ENCODE data around the gene GBA2. TPM values are rescaled to one million over a fixed set of nuclear protein-coding genes. Genes with fewer than 3 reads are reported as not detected.

Gene GBA2
- total and polyA plus RNA-seq, 2 experiments from 2014 or later, result 58.5 to 80.2 TPM

DNA sequence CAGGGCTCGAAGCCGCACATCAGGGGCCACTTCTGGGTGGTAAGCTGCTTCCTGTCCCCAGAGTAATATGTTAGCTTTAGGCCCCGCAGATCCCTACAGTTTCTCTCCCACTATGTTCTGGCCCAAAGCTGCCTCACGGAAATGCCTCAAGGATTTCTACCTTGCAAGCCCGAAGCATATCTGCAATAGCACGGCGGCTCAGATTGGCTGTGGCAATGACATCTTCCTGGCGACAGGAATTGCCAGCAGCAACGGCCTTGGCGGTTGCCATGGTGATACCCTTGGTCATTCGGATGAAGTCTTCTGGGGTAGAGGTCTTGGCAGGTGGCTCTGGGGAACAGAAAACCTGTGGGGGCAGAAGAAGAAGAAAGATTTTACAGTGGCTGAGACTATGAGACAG, 49.0 kb downstream of the GBA2 start:
- H3K9me3 ChIP-seq (ENCODE audit: low read depth), result no peaks in the 10 kb centered on the region
- no peaks in the 10 kb centered on the region for H3K4me1 ChIP-seq (ENCODE audit: insufficient read depth)
- 93% methylated on average over 11 of the region's 11 CpGs for WGBS (ENCODE audit: low lambda C conversion rate, missing lambda C conversion rate)
- no peaks in the 10 kb centered on the region for H4K20me1 ChIP-seq (ENCODE audit: insufficient read depth, poor library complexity, severe bottlenecking)
- TF ChIP-seq EZH2phosphoT487 (IDR thresholded peaks at IDR 0.05; ENCODE audit: low read depth, severe bottlenecking, unreplicated experiment) (no peak), EZH2 (IDR thresholded peaks at IDR 0.05; ENCODE audit: borderline replicate concordance) (no peak)
- TF ChIP-seq, protein P1, sequence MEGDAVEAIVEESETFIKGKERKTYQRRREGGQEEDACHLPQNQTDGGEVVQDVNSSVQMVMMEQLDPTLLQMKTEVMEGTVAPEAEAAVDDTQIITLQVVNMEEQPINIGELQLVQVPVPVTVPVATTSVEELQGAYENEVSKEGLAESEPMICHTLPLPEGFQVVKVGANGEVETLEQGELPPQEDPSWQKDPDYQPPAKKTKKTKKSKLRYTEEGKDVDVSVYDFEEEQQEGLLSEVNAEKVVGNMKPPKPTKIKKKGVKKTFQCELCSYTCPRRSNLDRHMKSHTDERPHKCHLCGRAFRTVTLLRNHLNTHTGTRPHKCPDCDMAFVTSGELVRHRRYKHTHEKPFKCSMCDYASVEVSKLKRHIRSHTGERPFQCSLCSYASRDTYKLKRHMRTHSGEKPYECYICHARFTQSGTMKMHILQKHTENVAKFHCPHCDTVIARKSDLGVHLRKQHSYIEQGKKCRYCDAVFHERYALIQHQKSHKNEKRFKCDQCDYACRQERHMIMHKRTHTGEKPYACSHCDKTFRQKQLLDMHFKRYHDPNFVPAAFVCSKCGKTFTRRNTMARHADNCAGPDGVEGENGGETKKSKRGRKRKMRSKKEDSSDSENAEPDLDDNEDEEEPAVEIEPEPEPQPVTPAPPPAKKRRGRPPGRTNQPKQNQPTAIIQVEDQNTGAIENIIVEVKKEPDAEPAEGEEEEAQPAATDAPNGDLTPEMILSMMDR (IDR thresholded peaks at IDR 0.05; ENCODE audit: poor library complexity), result no peak
- H3K36me3 ChIP-seq (replicated peaks; ENCODE audit: insufficient read depth, low read depth), result no peaks in the 10 kb centered on the region
- no peak overlapping the region for H3K4me2 ChIP-seq
- no peaks in the 10 kb centered on the region for H3K27me3 ChIP-seq
- DNase-seq (ENCODE audit: low spot score), result no peak
- H2AFZ ChIP-seq, result no peak overlapping the region
- H3K9me2 ChIP-seq (replicated peaks; ENCODE audit: insufficient read depth), result no peaks in the 10 kb centered on the region
- no peaks in the 10 kb centered on the region for H3K79me2 ChIP-seq
- H3K27ac ChIP-seq, result no peak overlapping the region
- H3K4me3 ChIP-seq, result no peak overlapping the region

DNA sequence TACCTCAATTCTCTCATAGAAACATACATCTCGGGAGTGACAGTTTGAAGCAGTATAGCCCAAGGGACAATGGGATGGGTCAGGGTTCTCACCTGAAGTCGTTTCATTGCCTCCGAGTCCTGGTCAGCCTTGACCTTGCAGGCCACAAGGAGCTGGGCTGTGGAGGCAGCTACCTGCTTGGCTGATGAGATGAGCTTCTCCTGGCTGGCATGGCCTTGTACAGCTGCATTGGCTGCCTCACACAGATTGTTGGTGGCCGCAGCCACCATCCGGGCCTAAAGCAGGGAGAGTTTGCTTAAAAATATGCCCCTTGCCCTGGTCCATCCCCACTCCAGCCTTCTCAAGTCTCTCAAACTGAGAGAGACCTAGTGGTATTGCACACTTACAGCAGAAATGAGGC, 50.8 kb downstream of the GBA2 start:
- DNase-seq (ENCODE audit: low spot score), result no peak
- TF ChIP-seq EZH2 (IDR thresholded peaks at IDR 0.05; ENCODE audit: borderline replicate concordance) (no peak), EZH2phosphoT487 (IDR thresholded peaks at IDR 0.05; ENCODE audit: low read depth, severe bottlenecking, unreplicated experiment) (no peak)
- TF ChIP-seq, protein P1 (IDR thresholded peaks at IDR 0.05; ENCODE audit: poor library complexity), result no peak
- Histone ChIP-seq H3K27ac (no peak overlapping the region), H3K79me2 (no peaks in the 10 kb centered on the region), H4K20me1 (ENCODE audit: insufficient read depth, poor library complexity, severe bottlenecking) (no peaks in the 10 kb centered on the region), H3K4me3 (no peak overlapping the region), H3K4me2 (no peak overlapping the region), H3K4me1 (ENCODE audit: insufficient read depth) (no peaks in the 10 kb centered on the region), H3K36me3 (replicated peaks; ENCODE audit: insufficient read depth, low read depth) (no peaks in the 10 kb centered on the region), H3K9me3 (ENCODE audit: low read depth) (no peaks in the 10 kb centered on the region), H3K9me2 (replicated peaks; ENCODE audit: insufficient read depth) (no peaks in the 10 kb centered on the region), H2AFZ (no peak overlapping the region), H3K27me3 (no peaks in the 10 kb centered on the region)
- WGBS (ENCODE audit: low lambda C conversion rate, missing lambda C conversion rate), result over 99% methylated on average over 5 of the region's 5 CpGs

DNA sequence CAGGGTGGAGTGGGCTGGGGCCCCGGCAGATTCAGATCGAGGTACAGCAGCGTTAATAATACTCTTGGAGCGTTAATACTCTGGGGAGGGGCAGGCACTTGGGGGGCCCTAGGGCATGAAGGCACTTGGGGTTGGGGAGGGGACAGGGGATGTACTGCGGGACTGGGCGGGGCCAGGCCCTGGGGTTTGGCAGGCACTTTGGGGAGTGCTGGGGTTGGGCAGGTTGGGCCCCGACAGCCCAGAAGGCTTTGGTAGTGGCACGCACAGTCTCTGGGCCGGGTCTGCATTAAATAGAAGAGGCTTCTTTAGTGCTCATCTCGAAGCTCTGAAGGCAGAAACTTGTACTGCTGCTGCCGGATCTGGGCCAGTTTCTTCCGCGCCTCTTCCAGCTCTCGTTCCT, 51.5 kb downstream of the GBA2 start:
- TF ChIP-seq EZH2phosphoT487 (IDR thresholded peaks at IDR 0.05; ENCODE audit: low read depth, severe bottlenecking, unreplicated experiment) (no peak), EZH2 (IDR thresholded peaks at IDR 0.05; ENCODE audit: borderline replicate concordance) (no peak)
- TF ChIP-seq, protein P1 (IDR thresholded peaks at IDR 0.05; ENCODE audit: poor library complexity), result no peak
- H3K79me2 ChIP-seq, result no peaks in the 10 kb centered on the region
- H3K9me3 ChIP-seq (ENCODE audit: low read depth), result no peaks in the 10 kb centered on the region
- no peak overlapping the region for H3K4me2 ChIP-seq
- H3K4me1 ChIP-seq (ENCODE audit: insufficient read depth), result no peaks in the 10 kb centered on the region
- no peaks in the 10 kb centered on the region for H4K20me1 ChIP-seq (ENCODE audit: insufficient read depth, poor library complexity, severe bottlenecking)
- H3K4me3 ChIP-seq, result no peak overlapping the region
- WGBS (ENCODE audit: low lambda C conversion rate, missing lambda C conversion rate), result 98% methylated on average over 14 of the region's 14 CpGs
- no peak overlapping the region for H2AFZ ChIP-seq
- H3K36me3 ChIP-seq (replicated peaks; ENCODE audit: insufficient read depth, low read depth), result no peaks in the 10 kb centered on the region
- no peak for DNase-seq (ENCODE audit: low spot score)
- no peaks in the 10 kb centered on the region for H3K27me3 ChIP-seq
- H3K9me2 ChIP-seq (replicated peaks; ENCODE audit: insufficient read depth), result no peaks in the 10 kb centered on the region
- H3K27ac ChIP-seq, result peak overlapping the region; percentile 86
